ENCODE results near the gene TAF1. TPM values are rescaled to one million over a fixed set of nuclear protein-coding genes. Genes with fewer than 3 reads are reported as not detected.
"Not testable (repeated sequence)": the region's sequence is repeated elsewhere in the genome, so short reads cannot be mapped to it uniquely, and the experiment has no call there.

Gene TAF1
- total RNA-seq, 1 donor from 2014 or later, result 16.0 TPM

DNA sequence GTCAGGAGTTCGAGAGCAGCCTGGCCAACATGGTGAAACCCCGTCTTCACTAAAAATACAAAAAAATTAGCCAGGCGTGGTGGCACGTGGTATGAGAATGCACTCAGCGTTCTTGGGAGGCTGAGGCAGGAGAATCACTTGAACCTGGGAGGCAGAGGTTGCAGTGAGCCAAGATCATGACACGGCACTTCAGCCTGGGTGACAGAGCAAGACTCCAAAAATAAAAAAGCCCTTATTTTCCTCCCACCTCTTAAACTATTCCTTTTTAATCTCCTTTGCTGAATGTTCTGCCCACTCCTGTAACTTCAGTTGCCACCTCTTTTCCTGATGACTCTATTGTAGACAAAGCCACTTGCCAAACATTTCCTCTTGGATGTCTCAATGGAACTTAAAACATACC is 72.6 kb downstream of the TAF1 start:
- DNase-seq (ENCODE audit: low read depth), result no peak

DNA sequence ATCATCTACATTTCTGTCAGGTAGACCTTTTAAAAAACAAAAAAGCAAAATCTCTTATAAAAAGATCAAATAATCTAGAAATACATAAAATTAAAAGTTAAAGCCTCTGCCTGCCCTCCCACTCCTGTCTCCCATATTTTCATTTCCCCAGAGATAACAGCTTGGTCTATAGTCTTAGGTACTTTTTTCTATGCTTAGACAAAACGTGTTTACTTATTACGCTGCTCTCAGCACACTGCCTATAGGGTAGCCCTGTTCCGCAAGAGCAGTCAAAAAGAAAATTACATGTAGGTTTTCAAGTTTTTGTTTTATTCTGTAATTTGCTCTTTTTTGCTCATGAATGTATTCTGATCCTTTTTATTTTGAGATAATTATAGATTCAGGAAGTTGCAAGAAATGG is 73.3 kb downstream of the TAF1 start:
- DNase-seq (ENCODE audit: low read depth), result no peak

DNA sequence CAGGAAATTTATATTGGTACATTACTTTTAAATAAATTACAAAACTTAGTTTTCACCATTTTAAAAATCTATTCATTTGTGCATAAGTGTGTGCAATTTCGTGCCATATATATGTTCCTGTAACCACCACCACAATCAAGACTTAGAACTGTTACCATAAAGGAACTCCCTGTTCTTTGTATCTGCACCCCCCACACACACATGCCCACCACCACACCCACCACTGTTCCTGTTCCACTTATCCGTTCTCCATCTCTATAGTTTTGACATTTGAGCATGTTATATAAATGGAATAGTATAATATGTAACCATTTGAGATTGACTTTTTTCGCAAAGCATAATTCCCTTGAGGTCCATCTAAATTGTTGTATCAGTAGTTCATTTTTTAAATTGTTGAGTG is 73.7 kb downstream of the TAF1 start:
- DNase-seq (ENCODE audit: low read depth), result no peak

DNA sequence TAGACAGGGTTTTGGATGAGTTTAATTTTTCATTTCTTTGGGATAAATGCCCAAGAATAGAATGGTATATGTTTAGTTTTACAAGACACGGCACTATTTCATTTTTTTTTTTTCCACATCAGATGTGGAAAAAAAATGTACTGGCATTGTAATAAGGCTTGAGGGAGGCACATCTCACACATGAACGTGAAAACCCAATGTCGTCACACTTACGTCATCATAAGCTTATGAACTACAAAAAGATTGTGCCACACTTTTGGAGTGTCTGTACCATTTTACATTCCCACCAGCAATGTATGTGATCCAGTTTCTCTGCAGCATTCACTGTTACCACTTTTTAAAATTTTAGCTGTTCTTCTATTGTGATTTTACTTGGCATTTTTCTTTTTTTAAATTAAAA is 74.2 kb downstream of the TAF1 start:
- DNase-seq (ENCODE audit: low read depth), result no peak

DNA sequence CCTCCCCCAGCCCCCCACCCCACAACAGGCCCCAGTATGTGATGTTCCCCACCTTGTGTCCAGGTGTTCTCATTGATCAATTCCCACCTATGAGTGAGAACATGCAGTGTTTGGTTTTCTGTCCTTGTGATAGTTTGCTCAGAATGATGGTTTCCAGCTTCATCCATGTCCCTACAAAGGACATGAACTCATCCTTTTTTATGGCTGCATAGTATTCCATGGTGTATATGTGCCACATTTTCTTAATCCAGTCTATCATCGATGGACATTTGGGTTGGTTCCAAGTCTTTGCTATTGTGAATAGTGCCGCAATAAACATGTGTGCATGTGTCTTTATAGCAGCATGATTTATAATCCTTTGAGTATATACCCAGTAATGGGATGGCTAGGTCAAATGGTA is 75.7 kb downstream of the TAF1 start:
- not testable (repeated sequence) for DNase-seq (ENCODE audit: low read depth)

DNA sequence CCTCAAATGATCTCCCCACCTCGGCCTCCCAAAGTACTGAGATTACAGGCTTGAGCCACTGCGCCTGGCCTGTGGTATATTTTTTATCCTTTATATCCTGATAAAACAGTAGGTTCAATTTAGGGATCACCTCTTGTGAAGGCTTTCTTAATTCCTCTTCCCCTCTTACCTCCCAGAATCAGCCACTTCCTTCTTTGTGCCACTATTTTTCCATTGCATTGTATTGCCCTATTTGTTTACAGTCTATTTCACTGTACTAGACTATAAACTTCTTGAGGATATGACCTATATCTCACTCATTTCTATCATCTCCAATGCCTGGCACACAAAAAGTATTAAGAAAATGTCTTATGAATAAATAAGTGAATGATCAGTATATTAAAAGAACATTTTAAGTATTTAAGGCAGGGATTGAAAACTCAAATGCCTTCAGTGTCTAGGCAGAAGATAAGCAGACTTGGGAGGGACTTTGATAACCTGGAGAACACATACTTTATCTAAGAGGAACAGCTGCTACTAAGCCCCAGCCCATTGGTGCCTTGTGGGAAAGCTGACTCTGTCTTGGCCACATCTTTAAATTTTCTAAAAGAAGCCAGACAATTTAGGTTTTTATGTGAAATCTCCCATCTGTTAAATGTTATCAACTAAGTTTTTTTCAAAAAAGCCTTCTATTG is 84.4 kb downstream of the TAF1 start:
- peak; percentile 21 for DNase-seq (ENCODE audit: low read depth)

DNA sequence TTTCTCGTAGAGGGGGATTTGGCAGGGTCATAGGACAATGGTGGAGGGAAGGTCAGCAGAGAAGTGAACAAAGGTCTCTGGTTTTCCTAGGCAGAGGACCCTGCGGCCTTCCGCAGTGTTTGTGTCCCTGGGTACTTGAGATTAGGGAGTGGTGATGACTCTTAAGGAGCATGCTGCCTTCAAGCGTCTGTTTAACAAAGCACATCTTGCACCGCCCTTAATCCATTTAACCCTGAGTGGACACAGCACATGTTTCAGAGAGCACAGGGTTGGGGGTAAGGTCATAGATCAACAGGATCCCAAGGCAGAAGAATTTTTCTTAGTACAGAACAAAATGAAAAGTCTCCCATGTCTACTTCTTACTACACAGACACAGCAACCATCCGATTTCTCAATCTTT is 85.4 kb downstream of the TAF1 start:
- not testable (repeated sequence) for DNase-seq (ENCODE audit: low read depth)

DNA sequence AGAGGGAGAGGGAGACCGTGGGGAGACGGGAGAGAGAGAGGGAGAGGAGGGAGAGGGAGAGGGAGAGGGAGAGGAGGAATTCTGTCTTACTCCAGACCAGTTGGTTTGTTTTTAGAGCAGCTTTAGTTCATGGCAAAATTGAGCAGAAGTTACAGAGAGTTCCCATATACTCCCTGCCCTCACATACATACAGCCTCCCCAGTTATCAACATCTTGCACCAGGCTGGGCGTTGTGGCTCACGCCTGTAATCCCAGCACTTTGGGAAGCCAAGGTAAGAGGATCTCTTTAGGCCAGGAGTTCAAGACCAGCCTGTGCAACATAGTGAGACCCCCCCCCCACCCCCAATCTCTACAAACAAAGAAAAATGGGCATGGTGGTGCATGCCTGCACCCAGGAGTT is 86.9 kb downstream of the TAF1 start:
- no peak for DNase-seq (ENCODE audit: low read depth)

DNA sequence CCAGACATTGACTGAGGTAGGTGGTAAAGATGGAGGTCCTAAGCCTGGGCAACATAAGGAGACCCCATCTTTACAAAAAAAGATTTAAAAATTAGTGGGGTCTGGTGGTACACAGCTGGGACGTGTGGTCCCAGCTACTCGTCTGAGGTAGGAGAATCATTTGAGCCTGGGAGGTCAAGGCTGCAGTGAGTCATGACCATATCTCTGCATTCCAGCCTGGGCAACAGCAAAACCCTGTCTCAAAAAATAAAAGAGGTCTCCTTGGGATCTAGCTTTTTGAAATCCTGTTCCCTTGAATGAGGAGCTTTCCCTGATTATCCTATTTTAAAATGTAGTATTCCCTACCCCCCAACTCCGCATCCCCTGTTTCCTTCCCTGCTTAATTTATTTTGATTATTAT is 88.1 kb downstream of the TAF1 start:
- DNase-seq (ENCODE audit: low read depth), result peak; percentile 10

DNA sequence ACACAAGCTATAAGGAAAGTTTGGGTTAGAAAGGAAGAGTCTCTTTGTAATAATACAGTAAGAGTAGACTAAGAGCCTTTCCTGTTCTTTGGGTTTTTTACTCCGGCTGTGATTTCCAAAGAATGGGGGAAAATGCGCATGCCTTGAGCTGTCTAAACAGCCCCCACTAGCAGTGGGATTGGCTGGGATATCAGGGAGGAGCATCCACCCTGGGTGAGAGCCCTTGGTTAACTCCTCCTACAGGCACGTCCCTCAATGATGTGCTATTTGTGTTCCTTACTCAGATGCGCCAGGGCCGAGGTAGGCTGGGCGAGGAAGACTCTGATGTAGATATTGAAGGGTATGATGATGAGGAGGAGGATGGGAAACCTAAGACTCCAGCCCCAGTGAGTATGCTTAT is 92.7 kb downstream of the TAF1 start:
- DNase-seq (ENCODE audit: low read depth), result no peak

DNA sequence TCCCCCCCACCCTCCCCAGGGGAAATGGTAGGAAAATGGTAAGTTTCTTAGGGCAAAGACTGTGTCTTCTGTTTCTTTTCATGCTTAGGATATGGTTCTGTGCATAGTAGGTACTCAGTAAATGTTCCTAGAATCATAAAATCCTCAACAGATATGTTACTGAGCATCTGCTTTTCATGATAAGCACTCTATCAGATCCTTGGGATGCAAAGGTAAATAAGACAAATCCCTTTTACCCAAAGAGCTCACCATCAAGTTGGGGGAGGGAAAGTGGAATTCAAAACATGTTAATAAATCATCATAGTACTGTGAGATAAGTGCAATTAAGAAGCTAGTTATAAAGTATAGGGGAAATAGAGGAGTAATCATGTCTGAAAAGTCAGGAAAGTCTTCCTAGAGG is 98.8 kb downstream of the TAF1 start:
- no peak for DNase-seq (ENCODE audit: low read depth)

DNA sequence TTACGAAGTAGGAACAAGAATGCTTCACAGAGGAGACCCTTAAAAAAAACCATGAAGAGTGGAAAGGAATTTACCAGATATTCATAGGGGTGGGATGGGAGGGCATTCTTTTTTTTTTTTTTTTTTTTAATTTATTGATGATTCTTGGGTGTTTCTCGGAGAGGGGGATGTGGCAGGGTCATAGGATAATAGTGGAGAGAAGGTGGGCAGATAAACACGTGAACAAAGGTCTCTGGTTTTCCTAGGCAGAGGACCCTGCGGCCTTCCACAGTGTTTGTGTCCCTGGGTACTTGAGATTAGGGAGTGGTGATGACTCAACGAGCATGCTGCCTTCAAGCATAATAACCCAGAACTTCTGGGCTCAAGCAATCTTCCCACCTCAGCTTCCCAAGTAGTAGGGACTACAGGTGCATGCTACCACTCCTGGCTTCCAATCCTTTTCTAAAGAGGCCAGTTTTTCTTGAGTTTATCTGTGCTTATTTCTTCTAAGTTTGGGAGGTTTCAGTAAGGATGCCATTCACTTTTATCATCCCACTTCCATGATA is 100.9 kb downstream of the TAF1 start:
- no peak for DNase-seq (ENCODE audit: low read depth)

DNA sequence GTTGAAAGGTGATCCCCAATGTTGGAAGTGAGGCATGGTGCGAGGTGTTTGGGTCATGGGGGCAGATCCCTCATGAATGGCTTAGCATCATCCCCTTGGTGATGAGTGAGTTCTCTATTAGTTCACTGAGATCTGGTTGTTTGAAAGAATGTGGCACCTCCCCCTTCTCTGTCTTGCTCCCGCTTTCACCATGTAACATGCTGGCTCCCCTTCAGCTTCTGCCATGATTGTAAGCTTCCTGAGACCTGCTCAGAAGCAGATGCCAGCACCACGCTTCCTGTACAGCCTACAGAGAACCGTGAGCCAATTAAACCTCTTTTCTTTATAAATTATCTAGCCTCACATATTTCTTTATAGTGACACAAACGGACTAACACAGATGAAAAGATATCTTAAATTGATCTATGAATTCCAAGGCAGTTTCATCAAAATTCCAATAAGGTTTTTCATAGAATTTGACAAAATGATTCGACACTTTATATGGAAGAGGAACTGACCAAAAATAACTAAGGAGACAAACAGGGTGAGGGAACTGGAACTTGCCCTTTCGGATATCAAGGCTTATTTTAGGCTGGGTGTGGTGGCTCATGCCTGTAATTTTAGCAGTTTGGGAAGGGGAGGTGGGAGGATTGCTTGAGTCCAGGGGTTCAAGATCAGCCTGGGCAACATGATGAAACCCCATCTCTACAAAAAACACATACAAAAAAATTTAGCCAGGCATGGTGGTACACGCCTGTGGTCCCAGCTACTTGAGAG is 109.8 kb downstream of the TAF1 start:
- DNase-seq (ENCODE audit: low read depth), result no peak

DNA sequence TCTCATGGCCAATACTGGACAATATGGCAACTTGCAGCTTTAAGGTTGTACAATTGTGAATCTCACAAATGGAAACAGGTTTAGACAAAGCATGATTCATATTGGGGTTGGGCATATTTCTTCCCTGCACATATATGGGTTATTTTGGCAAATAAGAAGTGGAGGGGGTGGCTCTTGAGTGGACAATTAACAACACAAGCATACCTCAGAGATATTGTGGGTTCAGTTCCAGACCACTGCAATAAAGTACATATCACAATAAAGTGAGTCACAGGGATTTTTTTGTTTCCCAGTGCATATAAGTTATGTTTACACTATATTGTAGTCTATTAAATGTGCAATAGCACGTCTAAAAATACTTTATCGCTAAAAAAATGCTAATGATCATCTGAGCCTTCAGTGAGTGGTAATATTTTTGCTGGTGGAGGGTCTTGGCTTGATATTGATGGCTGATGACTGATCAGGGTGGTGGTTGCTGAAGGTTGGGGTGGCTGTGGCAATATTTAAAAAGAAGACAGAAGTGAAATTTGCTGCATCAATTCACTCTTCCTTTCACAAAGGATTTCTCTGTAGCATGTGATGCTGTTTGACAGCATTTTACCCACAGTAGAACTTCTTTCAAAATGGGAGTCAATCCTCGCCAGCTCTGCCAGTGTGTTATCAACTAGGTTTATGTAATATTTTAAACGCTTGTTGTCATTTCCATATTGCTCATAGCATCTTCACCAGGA is 116.2 kb downstream of the TAF1 start:
- DNase-seq (ENCODE audit: low read depth), result no peak

DNA sequence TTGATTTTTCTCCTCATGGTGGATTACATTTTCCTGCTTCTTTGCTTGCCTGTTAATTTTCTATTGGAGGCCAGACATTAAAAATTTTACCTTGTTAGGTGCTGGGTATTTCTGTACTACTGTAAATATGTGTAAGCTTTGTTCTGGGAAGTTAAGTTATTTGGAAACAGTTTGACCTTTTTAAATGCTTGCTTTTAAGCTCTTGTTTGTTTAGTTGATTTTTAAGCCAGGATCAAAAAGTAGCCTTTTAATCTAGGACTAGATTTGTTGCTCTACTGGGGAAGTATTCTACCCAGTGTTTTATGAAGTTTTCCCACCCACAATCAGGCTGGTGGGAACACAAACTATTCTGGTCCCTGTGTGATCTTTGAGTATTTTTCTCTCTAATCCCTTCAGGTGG is 121.7 kb downstream of the TAF1 start:
- DNase-seq (ENCODE audit: low read depth), result no peak

DNA sequence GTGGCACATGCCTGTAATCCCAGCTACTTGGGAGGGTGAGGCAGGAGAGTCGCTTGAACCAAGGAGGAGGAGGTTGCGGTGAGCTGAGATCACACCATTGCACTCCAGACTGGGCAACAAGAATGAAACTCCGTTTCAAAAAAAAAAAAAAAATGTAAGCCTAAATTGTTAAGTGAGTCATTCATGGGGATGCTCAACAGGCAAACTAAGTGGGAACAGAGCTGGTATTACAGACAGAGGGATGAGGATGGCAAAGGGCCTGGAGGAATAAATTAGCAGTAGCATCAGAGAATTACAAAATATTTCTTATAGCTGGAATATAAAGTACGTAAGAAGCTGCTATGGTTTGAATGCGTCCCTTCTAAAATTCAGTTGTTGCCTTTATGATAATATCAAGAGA is 123.4 kb downstream of the TAF1 start:
- no peak for DNase-seq (ENCODE audit: low read depth)

DNA sequence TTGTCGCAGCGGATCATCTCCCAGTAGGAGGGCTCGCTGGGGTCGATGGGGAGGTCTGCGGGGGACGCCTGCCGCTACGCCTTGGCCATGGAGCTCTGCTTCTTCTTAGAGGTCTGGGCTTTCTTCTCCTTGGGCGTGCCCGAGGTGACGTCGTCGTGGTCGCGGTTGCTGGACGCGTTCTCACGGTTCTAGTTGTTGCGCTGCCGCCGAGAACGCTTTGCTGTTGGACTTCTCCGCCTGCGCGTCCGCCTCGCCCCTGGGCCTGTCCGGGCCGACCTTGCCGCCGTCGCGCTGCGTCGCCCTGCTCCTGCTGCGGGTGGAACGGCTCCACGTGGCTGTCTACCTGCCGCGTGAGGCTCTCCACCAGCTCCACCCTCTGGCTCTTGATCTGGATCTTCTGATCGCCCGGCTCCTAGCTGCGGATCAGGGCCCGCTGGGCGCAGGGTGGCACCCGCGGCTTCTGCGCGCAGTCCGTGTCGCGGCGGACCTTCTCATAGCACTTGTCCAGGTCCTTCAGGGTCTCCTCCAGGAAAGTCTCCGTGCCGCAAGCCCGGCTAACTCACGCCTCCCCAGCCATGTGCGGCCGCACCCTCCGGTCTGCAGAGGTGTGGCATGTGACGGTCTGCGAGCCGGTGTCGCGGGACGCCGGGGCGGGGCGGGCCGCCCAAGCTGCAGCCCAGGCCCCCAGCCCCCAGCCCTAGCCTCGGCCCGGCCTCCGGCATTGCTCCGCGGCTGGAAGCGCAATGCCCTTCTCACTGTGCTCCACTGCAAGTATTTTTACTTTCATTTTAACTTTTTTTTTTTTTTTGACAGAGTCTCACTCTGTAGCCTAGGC is 126.3 kb downstream of the TAF1 start:
- peak; percentile 18 for DNase-seq (ENCODE audit: low read depth)

DNA sequence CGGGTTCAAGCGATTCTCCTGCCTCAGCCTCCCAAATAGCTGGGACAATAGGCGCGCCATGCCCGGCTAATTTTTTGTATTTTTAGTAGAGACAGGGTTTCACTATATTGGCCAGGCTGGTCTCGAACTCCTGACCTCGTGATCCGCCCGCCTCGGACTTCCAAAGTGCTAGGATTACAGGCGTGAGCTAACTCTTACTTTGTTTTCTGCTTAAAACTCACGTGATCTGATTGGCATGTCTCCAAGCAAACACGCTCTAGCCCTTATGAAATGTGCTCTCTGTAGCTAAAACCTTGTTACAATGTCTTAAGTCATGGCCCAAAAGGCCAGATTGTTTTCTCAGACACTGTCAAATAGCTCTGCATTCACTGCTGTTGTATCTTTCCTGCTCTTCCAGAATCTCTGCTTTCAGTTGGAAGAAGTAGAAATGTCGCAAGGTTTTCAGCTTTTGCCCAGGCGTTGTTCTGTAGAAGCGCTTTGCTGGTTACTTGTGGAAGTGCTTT is 127.0 kb downstream of the TAF1 start:
- DNase-seq (ENCODE audit: low read depth), result no peak

DNA sequence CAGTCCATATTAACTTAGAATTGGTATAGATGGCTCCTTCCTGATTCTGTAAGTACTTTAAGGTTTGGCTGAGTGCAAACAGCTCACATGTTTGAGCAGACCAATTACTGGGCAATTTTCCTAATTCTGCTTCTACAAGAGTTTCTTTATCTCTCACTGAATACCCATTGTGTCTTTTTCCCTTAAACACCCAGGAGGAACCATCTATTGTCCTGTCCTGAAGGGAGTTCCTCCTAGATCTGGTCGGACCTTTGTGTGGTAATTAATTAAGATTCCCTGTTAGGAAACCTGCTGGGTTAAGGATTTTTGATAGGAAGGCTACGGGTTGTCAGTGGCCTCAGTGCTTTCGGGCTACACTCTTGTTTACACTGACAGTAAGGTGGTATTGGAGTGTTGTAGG is 129.8 kb downstream of the TAF1 start:
- not testable (repeated sequence) for DNase-seq (ENCODE audit: low read depth)

DNA sequence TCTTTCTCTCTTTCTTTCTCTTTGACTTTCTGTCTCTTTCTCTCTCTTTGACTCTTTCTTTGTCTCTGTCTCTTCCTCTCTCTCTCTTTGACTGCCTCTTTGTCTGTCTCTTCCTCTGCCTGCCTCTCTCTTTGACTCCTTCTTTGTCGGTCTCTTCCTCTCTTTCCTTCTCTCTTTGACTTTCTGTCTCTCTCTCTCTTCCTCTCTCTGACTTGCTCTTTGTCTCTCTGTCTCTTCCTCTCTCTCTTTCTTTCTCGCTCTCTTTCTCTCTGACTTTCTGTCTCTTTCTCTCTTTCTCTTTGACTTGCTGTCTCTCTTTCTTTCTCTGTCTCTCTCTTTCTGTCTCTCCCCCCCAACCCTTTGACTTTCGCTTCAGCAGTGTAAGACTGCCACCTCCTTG is 130.3 kb downstream of the TAF1 start:
- DNase-seq (ENCODE audit: low read depth), result no peak

DNA sequence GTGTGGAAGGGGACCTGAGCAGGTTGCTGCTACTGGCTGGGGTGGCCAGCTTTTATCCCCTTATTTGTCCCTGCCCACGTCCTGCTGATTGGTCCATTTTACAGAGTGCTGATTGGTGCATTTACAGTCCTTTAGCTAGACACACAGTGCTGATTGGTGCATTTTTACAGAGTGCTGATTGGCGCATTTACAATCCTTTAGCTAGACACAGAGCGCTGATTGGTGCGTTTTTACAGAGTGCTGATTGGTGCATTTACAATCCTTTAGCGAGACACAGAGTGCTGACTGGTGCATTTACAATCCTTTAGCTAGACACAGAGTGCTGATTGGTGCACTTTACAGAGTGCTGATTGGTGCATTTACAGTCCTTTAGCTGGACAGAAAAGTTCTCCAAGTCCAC is 135.9 kb downstream of the TAF1 start:
- DNase-seq (ENCODE audit: low read depth), result not testable (repeated sequence)
